ENCODE data around the gene TTLL1. TPM values are rescaled to one million over a fixed set of nuclear protein-coding genes. Genes with fewer than 3 reads are reported as not detected.

The TTLL1 gene
- total and polyA plus RNA-seq, 2 donors from 2014 or later: 8.4 to 11.5 TPM

GRCh38 chr22:43114958-43115357, 25.8 kb upstream of the TTLL1 start:
- Histone ChIP-seq H3K4me3 (ENCODE audit: low read length in 3 of 3) (no peak overlapping the region), H3K4me1 (ENCODE audit: control insufficient read depth in 2 of 3, insufficient read depth in 2 of 3, low read depth in 1 of 3, low read length in 3 of 3) (peaks cover 0 to 4% (median 2%) of the 10 kb centered on the region in 3 donors), H3K27me3 (ENCODE audit: control insufficient read depth, insufficient read depth, low read length) (peaks cover 10% of the 10 kb centered on the region), H3K27ac (ENCODE audit: low read depth in 2 of 2, low read length in 2 of 2) (no peak overlapping the region), H3K9ac (ENCODE audit: low read length in 3 of 3) (no peak overlapping the region), H3K36me3 (ENCODE audit: control insufficient read depth in 2 of 3, insufficient read depth in 3 of 3, low read length in 3 of 3) (no peaks in the 10 kb centered on the region), H3K9me3 (ENCODE audit: control insufficient read depth in 2 of 3, insufficient read depth in 1 of 3, low read length in 3 of 3) (no peaks in the 10 kb centered on the region)
- no peak for DNase-seq
- intact Hi-C loops (cut with DNase I): no loop called here
- TF ChIP-seq CTCF (IDR thresholded peaks at IDR 0.05; ENCODE audit: borderline replicate concordance, extremely low read depth, insufficient read depth): no peak
- no peak for FAIRE-seq

GRCh38 chr22:43113526-43114251, 24.5 kb upstream of the TTLL1 start:
- no peak for TF ChIP-seq CTCF (IDR thresholded peaks at IDR 0.05; ENCODE audit: borderline replicate concordance, extremely low read depth, insufficient read depth)
- intact Hi-C loops (cut with DNase I): no loop called here
- Histone ChIP-seq H3K27ac (ENCODE audit: low read depth in 2 of 2, low read length in 2 of 2) (no peak overlapping the region), H3K4me1 (ENCODE audit: control insufficient read depth in 2 of 3, insufficient read depth in 2 of 3, low read depth in 1 of 3, low read length in 3 of 3) (peaks cover 0 to 4% (median 2%) of the 10 kb centered on the region in 3 donors), H3K27me3 (ENCODE audit: control insufficient read depth, insufficient read depth, low read length) (peaks cover 10% of the 10 kb centered on the region), H3K9ac (ENCODE audit: low read length in 3 of 3) (no peak overlapping the region), H3K9me3 (ENCODE audit: control insufficient read depth in 2 of 3, insufficient read depth in 1 of 3, low read length in 3 of 3) (no peaks in the 10 kb centered on the region), H3K4me3 (ENCODE audit: low read length in 3 of 3) (no peak overlapping the region), H3K36me3 (ENCODE audit: control insufficient read depth in 2 of 3, insufficient read depth in 3 of 3, low read length in 3 of 3) (no peaks in the 10 kb centered on the region)
- DNase-seq (no peak), FAIRE-seq (no peak)

- Histone ChIP-seq H3K27ac (ENCODE audit: low read depth in 2 of 2, low read length in 2 of 2) (no peak overlapping the region), H3K9ac (ENCODE audit: low read length in 3 of 3) (no peak overlapping the region), H3K36me3 (ENCODE audit: control insufficient read depth in 2 of 3, insufficient read depth in 3 of 3, low read length in 3 of 3) (no peaks in the 10 kb centered on the region), H3K9me3 (ENCODE audit: control insufficient read depth in 2 of 3, insufficient read depth in 1 of 3, low read length in 3 of 3) (no peaks in the 10 kb centered on the region), H3K4me3 (ENCODE audit: low read length in 3 of 3) (peak overlapping the region in 2 of 3 donors; percentile 50 to 67), H3K27me3 (ENCODE audit: control insufficient read depth, insufficient read depth, low read length) (peaks cover 10% of the 10 kb centered on the region), H3K4me1 (ENCODE audit: control insufficient read depth in 2 of 3, insufficient read depth in 2 of 3, low read depth in 1 of 3, low read length in 3 of 3) (peaks cover 0 to 4% (median 2%) of the 10 kb centered on the region in 3 donors)
- DNase-seq (peak in 3 of 5 donors; percentile 34 to 58 (median 51)), FAIRE-seq (no peak)
- no peak for TF ChIP-seq CTCF (IDR thresholded peaks at IDR 0.05; ENCODE audit: borderline replicate concordance, extremely low read depth, insufficient read depth)
- intact Hi-C loops (cut with DNase I): no loop called here
These were observed 21.9 kb upstream of the TTLL1 start for GRCh38 chr22:43110927-43111623.
